Brain microvascular endothelial cell (primary cell): ENCODE results near the gene SELENOO.

Experiments
- DNase-seq: peaks from one replicate; pipeline ENCODE4 v3.0.0-alpha.2; 2020
- H3K27ac ChIP-seq: fragments of 250-450 bp; sonication (Bioruptor Pico); 2 replicates; pipeline ENCODE4 v1.5.1; 2020; ENCODE audit warnings: mild to moderate bottlenecking, moderate library complexity
- H3K27me3 ChIP-seq: fragments of 250-450 bp; sonication (Bioruptor Pico); replicated peaks from 2 replicates; pipeline ENCODE4 v1.5.1; 2020; ENCODE audit warnings: mild to moderate bottlenecking
- H3K36me3 ChIP-seq: fragments of 250-450 bp; sonication (Bioruptor Pico); replicated peaks from 2 replicates; pipeline ENCODE4 v1.5.1; 2020; ENCODE audit warnings: mild to moderate bottlenecking
- H3K4me3 ChIP-seq: 2 replicates; pipeline ENCODE4 v1.5.1; 2011; ENCODE audit warnings: low read depth, mild to moderate bottlenecking, control low read depth, low read length, moderate library complexity
- CTCF ChIP-seq: IDR thresholded peaks from 2 replicates; pipeline ENCODE4 v1.5.1; 2011; ENCODE audit warnings: low read depth, mild to moderate bottlenecking, moderate library complexity, low read length, control low read depth, inconsistent platforms; ENCODE audit errors: missing control alignments
- in situ Hi-C: cut with HindIII; loops from 2 replicates; pipeline ENCODE4 v1.10.0; 2017; ENCODE audit warnings: low sequenced_read_pairs, low pct_ligation_motif_present

The SELENOO gene

GRCh38 chr22:50224071-50224470, 23.3 kb downstream of the SELENOO start:
- H3K27ac ChIP-seq, result no peak overlapping the region
- no peak for TF ChIP-seq CTCF
- no peak overlapping the region for H3K4me3 ChIP-seq
- peaks cover 60% of the 10 kb centered on the region for H3K36me3 ChIP-seq
- in situ Hi-C loops, result no loop called here
- DNase-seq, result no peak
- H3K27me3 ChIP-seq, result no peaks in the 10 kb centered on the region

GRCh38 chr22:50225200-50225969, 24.6 kb downstream of the SELENOO start:
- in situ Hi-C loops, result no loop called here
- H3K27ac ChIP-seq, result no peak overlapping the region
- TF ChIP-seq CTCF, result no peak
- DNase-seq, result no peak
- H3K36me3 ChIP-seq, result peaks cover 53% of the 10 kb centered on the region
- no peaks in the 10 kb centered on the region for H3K27me3 ChIP-seq
- H3K4me3 ChIP-seq, result no peak overlapping the region

- no peak overlapping the region for H3K27ac ChIP-seq
- H3K36me3 ChIP-seq, result peaks cover 49% of the 10 kb centered on the region
- no peaks in the 10 kb centered on the region for H3K27me3 ChIP-seq
- no peak overlapping the region for H3K4me3 ChIP-seq
- no peak for TF ChIP-seq CTCF
- in situ Hi-C loops, result no loop called here
- DNase-seq, result no peak
Measured at GRCh38 chr22:50226063-50226874, 25.5 kb downstream of the SELENOO start.

GRCh38 chr22:50226875-50227165, 26.0 kb downstream of the SELENOO start:
- no peak for TF ChIP-seq CTCF
- Histone ChIP-seq H3K36me3 (peaks cover 46% of the 10 kb centered on the region), H3K27ac (no peak overlapping the region), H3K27me3 (no peaks in the 10 kb centered on the region), H3K4me3 (no peak overlapping the region)
- DNase-seq, result no peak
- in situ Hi-C loops, result no loop called here

- no peak overlapping the region for H3K27ac ChIP-seq
- DNase-seq, result no peak
- in situ Hi-C loops, result no loop called here
- H3K36me3 ChIP-seq, result peaks cover 37% of the 10 kb centered on the region
- H3K4me3 ChIP-seq, result no peak overlapping the region
- H3K27me3 ChIP-seq, result no peaks in the 10 kb centered on the region
- TF ChIP-seq CTCF, result no peak
Measured at GRCh38 chr22:50227579-50228215, 26.9 kb downstream of the SELENOO start.
